GM12878 (cell line): ENCODE measurements around the gene ERN1.

Experiments
- ATF7 ChIP-seq: fragments of 450-650 bp; IDR thresholded peaks from 2 replicates; pipeline ENCODE4 v1.6.1; 2016; ENCODE audit warnings: low read depth, mild to moderate bottlenecking
- CTCF ChIP-seq, 3 experiments: IDR thresholded peaks in 2 of 3; conservative IDR thresholded peaks in 1 of 3; 2 replicates each; pipeline ENCODE4 v1.5.1; 2011; ENCODE audit warnings: low read depth in 3 of 3, low read length in 3 of 3, mild to moderate bottlenecking in 3 of 3, control low read depth in 2 of 3, moderate library complexity in 2 of 3, inconsistent platforms in 1 of 3, mixed read lengths in 1 of 3; ENCODE audit not compliant: control insufficient read depth in 2 of 3, insufficient read depth in 1 of 3; ENCODE audit errors: extremely low read depth in 1 of 3
- EP300 ChIP-seq, 2 experiments: fragments of 150-350 bp in 1 of 2; IDR thresholded peaks; 2 replicates each; pipeline ENCODE4 v1.6.1; 2011 to 2012; ENCODE audit warnings: low read depth in 2 of 2, low read length in 2 of 2, borderline replicate concordance in 1 of 2, improper control_type of control experiment in 1 of 2, inconsistent platforms in 1 of 2; ENCODE audit not compliant: control insufficient read depth in 1 of 2
- EZH2 ChIP-seq: IDR thresholded peaks from 2 replicates; pipeline ENCODE4 v1.6.1; 2012; ENCODE audit warnings: low read depth, mild to moderate bottlenecking, control low read depth, inconsistent platforms, low read length, borderline replicate concordance; ENCODE audit not compliant: control insufficient read depth
- FOS ChIP-seq: IDR thresholded peaks from 3 replicates; pipeline ENCODE4 v1.6.1; 2011; ENCODE audit warnings: borderline replicate concordance; ENCODE audit not compliant: insufficient read length; ENCODE audit errors: extremely low read depth
- HDAC2 ChIP-seq: fragments of 200-600 bp; sonication (generic); IDR thresholded peaks from 2 replicates; pipeline ENCODE4 v1.6.1; 2017
- JUNB ChIP-seq: IDR thresholded peaks from 2 replicates; pipeline ENCODE4 v1.6.1; 2016; ENCODE audit warnings: antibody characterized with exemption, mild to moderate bottlenecking
- KDM1A ChIP-seq: fragments of 200-600 bp; sonication (generic); IDR thresholded peaks from 2 replicates; pipeline ENCODE4 v1.6.1; 2016; ENCODE audit warnings: borderline replicate concordance
- MXI1 ChIP-seq: fragments of 150-350 bp; IDR thresholded peaks from 2 replicates; pipeline ENCODE4 v1.6.1; 2011; ENCODE audit warnings: low read depth, mild to moderate bottlenecking, inconsistent platforms, low read length, improper control_type of control experiment
- POLR2A ChIP-seq: IDR thresholded peaks from 2 replicates; pipeline ENCODE4 v1.6.1; 2011; ENCODE audit warnings: low read depth, mild to moderate bottlenecking, low read length
- POLR2AphosphoS5 ChIP-seq: IDR thresholded peaks from 2 replicates; pipeline ENCODE4 v1.6.1; 2011; ENCODE audit warnings: mild to moderate bottlenecking, low read length, inconsistent platforms
- RFX5 ChIP-seq: IDR thresholded peaks from 2 replicates; pipeline ENCODE4 v1.6.1; 2011; ENCODE audit warnings: low read depth, low read length, improper control_type of control experiment
- TAF1 ChIP-seq: IDR thresholded peaks from 2 replicates; pipeline ENCODE4 v1.6.1; 2011; ENCODE audit warnings: mild to moderate bottlenecking, low read depth, low read length, borderline replicate concordance
- TCF12 ChIP-seq: IDR thresholded peaks from 2 replicates; pipeline ENCODE4 v1.6.1; 2011; ENCODE audit warnings: low read depth, mild to moderate bottlenecking, low read length

- TF ChIP-seq TAF1 = peak; percentile 91
- 0 out of 2 replicates have a peak, but pooled peaks have one; percentile 25 for TF ChIP-seq MXI1
- TF ChIP-seq EP300 (IDR thresholded peaks at IDR 0.05; ENCODE audit: borderline replicate concordance in 1 of 2, control insufficient read depth in 1 of 2, low read depth in 2 of 2, low read length in 2 of 2) = no peak
- TF ChIP-seq HDAC2 = no peak
- TF ChIP-seq FOS = no peak
- peak; percentile 94 for TF ChIP-seq POLR2AphosphoS5
- 0 out of 6 replicates have a peak, but pooled peaks of 1 of the 3 experiments have one; percentile 0 for TF ChIP-seq CTCF (IDR thresholded peaks at IDR 0.05 in 2 of 3, conservative IDR thresholded peaks at IDR 0.05 in 1 of 3; ENCODE audit: control insufficient read depth in 2 of 3, extremely low read depth in 1 of 3, insufficient read depth in 1 of 3, low read depth in 3 of 3, low read length in 3 of 3)
- TF ChIP-seq EZH2 = no peak
- TF ChIP-seq POLR2A = peak; percentile 98
- no peak for TF ChIP-seq ATF7
- no peak for TF ChIP-seq KDM1A
- TF ChIP-seq TCF12 = peak; percentile 47; the same call in 1 of the 2 replicates
- TF ChIP-seq RFX5 = no peak
- no peak for TF ChIP-seq JUNB
Observed at GRCh38 chr17:64129765-64130558, at the start of gene ERN1.
